Activated effector memory CD4-positive, alpha-beta T cell treated with anti-CD3 and anti-CD28 coated beads, Interleukin-2, amount 50 U/mL, for 16 hours (primary cell): ENCODE results near the gene RPS6KA2.
A peak's percentile ranks its signal among the peaks of the same experiment; 100 is the strongest.

ENCODE experiments used
- DNase-seq: peaks from one replicate; pipeline ENCODE4 v3.0.0-alpha.2; 2020

Gene RPS6KA2

GRCh38 chr6:166438211-166438861, 188.7 kb downstream of the RPS6KA2 start:
- DNase-seq: peak; percentile 16

- DNase-seq: peak; percentile 25
Measured at GRCh38 chr6:166437661-166438060, 189.4 kb downstream of the RPS6KA2 start.

- DNase-seq: peak; percentile 46
Measured at GRCh38 chr6:166436195-166437139, 190.6 kb downstream of the RPS6KA2 start.

GRCh38 chr6:166435574-166435973, 191.5 kb downstream of the RPS6KA2 start:
- peak; percentile 71 for DNase-seq

- DNase-seq: peak; percentile 2
Measured at GRCh38 chr6:166434336-166434735, 192.7 kb downstream of the RPS6KA2 start.

- DNase-seq: no peak
Measured at GRCh38 chr6:166433096-166433495, 194.0 kb downstream of the RPS6KA2 start.

- peak; percentile 24 for DNase-seq
Measured at GRCh38 chr6:166430269-166430668, 196.8 kb downstream of the RPS6KA2 start.

- DNase-seq: peak; percentile 25
Measured at GRCh38 chr6:166424431-166424830, 202.6 kb downstream of the RPS6KA2 start.

- DNase-seq: peak; percentile 46
Measured at GRCh38 chr6:166423781-166424180, 203.3 kb downstream of the RPS6KA2 start.

- DNase-seq: peak; percentile 39
Measured at GRCh38 chr6:166423051-166423745, 203.9 kb downstream of the RPS6KA2 start.

GRCh38 chr6:166422201-166422940, 204.7 kb downstream of the RPS6KA2 start:
- DNase-seq: peak; percentile 36

- DNase-seq: peak; percentile 6
Measured at GRCh38 chr6:166420351-166420750, 206.7 kb downstream of the RPS6KA2 start.

GRCh38 chr6:166419717-166420116, 207.3 kb downstream of the RPS6KA2 start:
- DNase-seq: peak; percentile 58

GRCh38 chr6:166419286-166419685, 207.8 kb downstream of the RPS6KA2 start:
- peak; percentile 83 for DNase-seq

GRCh38 chr6:166418691-166419143, 208.3 kb downstream of the RPS6KA2 start:
- peak; percentile 69 for DNase-seq

GRCh38 chr6:166417285-166417691, 209.8 kb downstream of the RPS6KA2 start:
- DNase-seq: peak; percentile 75

- peak; percentile 22 for DNase-seq
Measured at GRCh38 chr6:166415833-166416347, 211.2 kb downstream of the RPS6KA2 start.

- DNase-seq: peak; percentile 67
Measured at GRCh38 chr6:166415306-166415705, 211.7 kb downstream of the RPS6KA2 start.

GRCh38 chr6:166413491-166413951, 213.5 kb downstream of the RPS6KA2 start:
- DNase-seq: peak; percentile 58

GRCh38 chr6:166412911-166413384, 214.1 kb downstream of the RPS6KA2 start:
- DNase-seq: peak; percentile 56

GRCh38 chr6:166412156-166412910, 214.7 kb downstream of the RPS6KA2 start:
- DNase-seq: peak; percentile 55
